Stimulated activated CD4-positive, alpha-beta T cell treated with anti-CD3 and anti-CD28 coated beads, Interleukin-2, amount 100 ng/mL, for 4 hours (primary cell): ENCODE results near the gene RAI1.
"Not testable (repeated sequence)": the region's sequence is repeated elsewhere in the genome, so short reads cannot be mapped to it uniquely, and the experiment has no call there.

ENCODE experiments used
- DNase-seq: peaks from one replicate; pipeline ENCODE4 v3.0.0-alpha.2; 2020; ENCODE audit warnings: low read depth

Gene RAI1

DNA sequence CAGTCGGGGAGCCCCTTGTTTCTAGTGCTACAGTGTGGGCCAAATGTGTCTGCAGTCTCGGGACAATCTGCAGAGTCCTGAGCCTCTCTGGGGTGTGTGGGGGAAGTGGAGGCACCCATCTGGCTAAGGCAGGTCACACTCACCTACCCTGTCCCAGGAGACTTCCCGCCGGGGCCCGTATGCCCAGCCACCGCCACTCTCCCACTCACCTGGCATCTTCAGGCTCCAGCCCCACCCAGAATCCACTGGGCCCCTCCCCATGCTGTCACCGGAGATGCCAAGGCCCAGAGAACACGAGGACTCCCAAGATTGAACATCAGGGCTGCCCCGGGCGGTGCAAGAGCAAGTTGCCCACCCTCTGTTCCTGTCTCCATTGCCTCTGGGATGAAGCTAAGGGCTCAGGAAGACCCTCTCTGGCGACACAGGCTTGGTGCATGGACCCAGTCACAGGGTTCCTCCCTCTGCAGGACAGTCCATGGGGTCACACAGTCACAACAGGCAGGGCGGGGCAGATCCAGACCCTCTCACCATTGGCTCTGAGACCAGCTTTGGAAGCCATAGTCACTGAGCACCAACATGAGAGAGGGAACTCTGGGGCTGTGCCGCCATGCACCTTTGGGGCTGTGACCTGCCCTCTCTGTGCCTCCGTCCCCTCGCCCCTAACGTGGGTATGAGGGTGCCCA, 117.5 kb downstream of the RAI1 start:
- no peak for DNase-seq

DNA sequence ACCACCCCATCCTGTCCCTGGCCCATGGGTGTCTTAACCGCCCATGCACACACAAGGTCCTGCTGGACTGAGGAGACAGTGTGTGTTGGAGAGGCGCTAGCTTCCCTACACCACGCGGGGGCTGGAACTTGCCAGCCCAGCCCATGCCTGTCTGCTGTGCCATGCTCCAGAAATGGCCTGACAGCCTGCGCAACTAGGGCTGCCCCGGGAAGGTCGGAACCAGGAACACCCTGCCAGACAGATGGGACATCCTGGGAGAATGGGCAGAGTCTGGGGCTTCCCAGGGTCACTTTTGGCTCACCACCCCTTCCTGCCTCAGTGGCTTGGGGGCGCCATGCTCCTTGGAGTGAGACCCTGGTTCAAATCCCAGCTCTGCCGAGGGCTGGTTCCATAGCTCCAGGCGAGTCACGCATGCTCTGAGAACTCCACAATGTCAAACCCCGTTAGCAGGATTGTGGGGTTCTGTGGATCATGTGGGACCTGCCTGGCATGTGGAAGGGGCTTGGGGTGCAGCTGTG, 119.3 kb downstream of the RAI1 start:
- DNase-seq, result no peak

DNA sequence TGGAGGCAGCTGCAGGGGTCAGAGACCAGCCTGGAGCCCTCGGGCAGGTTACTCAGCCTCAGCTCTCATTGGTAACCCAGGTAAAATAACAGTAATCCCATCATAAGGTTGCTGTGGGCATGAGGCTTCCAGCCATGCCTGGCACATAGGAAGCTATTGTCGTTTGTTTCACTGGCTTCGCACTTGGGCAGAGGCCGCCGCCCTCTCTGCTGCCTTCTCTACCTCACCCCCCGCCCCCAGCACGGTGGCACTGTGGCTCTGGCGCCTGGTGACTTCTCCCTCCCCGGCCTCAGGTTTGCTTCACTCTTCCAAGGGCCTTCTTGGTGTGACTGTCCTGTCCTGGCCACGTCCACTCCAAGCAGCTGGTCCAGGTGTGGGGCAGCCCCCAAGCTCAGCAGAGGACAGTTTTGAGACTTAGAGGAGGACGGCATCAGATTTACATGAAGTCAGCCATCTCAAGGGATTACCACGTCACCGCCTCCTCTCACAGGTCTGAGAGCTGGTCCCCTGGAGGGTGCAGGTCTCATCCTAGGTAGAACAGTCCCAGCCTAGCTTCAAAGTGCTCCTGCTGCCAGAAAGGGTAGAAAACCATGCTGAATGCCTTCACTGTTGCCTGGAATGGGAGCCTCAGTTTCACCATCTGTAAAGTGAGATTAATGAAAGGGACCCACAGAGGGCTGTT, 120.7 kb downstream of the RAI1 start:
- no peak for DNase-seq

DNA sequence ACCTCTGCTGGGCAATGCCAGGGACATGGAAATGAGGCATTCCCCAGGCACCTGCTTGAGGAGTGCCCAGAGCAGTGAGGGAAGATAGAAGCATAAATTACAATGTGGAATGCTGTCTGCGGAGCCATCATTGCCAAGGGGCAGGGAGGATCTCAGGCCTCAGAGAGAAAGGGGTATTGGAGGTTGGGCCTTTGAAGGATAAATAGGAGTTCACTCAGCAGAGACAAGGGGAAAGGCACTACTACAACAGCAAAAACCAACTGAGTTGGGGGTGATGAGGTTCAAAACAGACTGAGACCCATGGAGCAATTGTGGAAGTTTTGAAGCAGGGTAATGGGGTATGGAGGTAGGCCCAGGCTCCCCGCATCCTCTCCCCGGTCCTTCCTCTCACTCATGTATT, 122.7 kb downstream of the RAI1 start:
- no peak for DNase-seq

DNA sequence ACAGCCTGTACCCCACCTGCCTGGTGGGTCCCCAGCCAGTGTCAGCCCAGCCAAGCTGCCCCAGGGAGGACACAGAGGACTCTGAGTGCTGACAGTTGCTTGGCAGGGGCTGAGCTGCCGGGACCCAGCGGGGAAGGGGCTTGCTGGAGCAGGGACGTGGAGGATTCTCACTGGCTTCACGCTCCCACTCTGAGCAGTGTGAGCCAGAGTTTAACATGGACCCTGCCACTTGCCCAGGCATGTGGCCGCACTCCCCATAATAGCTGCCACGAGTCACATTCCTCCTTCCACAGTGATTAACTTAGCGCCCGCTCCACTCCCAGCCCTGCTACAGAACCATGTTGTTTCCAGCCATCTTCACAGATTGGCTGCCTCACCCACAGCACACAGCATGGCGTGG, 124.3 kb downstream of the RAI1 start:
- DNase-seq, result no peak

DNA sequence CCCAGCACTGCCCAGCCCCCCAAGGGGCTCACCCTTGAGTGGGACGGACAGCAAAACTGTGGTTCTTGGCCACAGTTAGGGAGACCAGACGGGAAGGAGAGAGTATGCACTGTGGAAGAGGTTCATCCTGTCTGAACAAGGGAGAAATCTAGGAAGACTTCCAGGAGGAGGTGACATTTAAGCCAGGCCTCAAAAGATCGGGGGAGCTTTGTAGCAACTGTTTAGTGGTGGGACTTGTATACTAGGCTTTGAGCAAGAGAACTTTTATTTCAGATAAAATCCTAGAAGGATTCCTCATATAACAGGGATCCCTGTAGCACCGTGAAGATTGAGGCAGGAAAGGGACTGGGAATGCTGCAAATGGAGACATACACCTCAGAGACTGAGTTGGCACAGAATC, 124.8 kb downstream of the RAI1 start:
- DNase-seq, result no peak

DNA sequence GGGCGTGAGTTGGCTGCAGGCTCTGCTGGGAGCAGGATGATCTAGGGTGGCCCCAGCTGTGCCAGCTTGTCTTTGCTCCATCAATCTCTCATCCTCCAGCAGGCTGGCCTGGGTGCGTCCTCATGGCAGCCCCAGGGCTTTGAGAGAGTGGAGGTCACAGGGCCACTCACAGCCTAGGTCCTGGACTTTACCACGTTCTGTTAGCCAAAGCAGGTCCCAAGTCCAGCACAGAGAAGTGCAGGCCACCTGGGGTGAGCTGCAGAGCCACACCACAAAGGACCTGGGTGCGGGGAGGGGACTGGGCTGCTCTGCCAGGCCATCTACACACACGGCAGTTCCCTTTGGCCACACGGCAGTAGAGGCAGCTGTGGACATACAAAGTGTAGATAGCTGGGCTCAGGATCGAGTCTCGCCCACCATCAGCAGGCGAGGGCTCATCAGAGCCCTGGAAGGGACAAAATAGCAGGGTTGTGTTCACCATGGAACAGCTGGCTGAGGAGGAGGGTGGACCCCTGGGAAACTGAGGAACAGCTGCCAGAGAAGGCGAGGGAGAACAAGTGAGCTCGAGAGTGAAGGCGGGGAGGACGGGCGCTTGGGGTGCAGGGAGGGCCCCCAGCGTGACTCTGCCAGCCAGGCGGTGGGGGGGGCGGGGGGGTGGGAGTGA, 125.5 kb downstream of the RAI1 start:
- no peak for DNase-seq

DNA sequence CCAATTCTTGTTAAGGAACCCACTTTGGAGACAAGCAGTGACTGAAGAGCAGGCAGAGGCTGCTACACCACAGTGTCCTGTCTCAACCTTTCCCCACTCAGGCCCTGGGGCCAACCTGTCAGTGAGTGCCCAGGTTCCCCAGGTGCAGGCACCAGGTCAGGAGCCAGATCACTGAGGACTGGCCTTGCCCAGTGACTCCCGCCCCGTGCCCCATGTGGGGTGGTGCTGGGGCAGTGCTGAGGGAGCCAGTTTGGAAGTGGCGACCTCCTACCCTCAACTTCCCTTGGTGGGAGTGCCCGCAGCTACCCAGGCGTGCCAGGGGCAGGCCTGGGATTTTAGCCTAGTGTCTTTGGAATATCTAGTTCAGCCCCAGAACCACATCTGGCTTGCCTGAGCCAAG, 126.2 kb downstream of the RAI1 start:
- no peak for DNase-seq

DNA sequence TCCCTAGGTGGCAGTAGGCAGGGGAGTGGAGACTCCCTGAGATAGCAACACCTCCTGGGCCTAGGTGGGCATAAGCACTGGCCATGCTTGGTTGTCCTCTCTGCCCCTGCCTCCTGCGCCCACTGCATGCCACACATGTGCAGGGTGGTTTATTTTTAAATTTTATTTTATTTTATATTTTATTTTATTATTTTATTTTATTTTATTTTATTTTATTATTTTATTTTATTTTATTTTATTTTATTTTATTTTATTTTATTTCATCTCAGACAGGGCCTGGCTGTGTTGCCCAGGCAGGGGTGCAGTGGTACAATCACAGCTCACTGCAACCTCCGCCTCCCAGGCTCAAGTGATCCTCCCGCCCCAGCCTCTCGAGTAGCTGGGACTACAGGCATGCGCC, 126.9 kb downstream of the RAI1 start:
- not testable (repeated sequence) for DNase-seq

DNA sequence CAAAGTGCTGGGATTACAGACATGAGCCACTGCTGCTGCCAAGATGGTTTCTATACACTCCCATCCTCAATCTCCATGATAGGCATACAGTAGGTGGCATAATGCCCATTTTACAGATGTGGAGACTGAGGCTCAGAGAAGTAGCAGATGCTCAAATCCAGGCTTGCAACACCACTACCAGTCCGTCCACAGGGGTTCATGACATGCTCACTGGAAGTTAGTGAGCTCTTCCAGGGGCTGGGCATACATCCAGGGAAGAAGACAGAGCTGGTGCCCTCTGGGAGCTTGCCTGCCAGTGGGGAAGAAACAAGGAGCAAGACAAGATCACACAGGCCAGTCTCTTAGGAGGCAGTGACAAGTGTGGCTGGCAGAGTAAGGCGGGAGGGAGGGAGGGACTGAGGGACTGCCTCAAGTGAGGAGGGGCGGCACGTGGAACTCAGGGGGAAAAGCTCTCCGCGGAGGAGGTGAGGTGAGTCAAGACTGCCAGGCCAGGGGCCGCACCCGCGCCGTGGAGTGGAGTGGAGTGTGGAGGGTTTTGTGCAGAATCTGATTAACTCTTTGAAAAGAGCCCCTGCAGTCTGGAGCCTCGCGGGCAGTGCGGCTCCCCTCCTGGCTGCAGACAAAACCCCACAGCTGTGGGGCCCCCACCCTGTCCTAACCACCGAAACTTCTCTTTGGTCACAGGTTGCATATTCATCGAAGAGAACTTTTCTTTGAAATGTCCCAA, 127.6 kb downstream of the RAI1 start:
- no peak for DNase-seq

DNA sequence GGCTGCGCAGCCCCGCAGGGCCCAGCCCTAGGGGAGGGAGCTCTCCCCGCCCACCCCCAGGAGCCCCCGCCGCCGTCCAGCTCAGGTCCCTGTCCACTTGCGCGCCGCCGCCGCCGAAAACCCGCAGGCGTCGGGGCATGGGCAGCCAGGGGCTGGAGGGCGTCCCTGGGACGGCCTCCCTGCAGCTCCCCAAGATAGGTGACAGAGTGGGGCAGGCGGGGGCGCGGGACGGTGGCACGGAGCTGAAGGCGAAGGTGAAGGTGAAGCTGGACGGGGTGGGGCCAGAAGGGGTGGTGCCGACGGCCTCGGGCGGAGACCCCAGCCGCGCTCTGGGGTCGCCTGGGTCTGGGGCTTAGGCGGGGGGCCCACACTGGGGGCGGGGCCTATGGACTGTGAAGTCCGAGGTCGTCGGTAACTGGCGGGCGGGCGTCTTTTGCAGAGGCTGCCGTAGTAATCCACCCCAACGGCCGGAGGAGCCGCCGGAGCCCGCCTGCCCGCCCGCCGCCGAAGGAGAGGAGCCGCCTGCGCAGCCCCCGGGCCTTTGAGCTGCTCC, 128.3 kb downstream of the RAI1 start:
- DNase-seq, result no peak

DNA sequence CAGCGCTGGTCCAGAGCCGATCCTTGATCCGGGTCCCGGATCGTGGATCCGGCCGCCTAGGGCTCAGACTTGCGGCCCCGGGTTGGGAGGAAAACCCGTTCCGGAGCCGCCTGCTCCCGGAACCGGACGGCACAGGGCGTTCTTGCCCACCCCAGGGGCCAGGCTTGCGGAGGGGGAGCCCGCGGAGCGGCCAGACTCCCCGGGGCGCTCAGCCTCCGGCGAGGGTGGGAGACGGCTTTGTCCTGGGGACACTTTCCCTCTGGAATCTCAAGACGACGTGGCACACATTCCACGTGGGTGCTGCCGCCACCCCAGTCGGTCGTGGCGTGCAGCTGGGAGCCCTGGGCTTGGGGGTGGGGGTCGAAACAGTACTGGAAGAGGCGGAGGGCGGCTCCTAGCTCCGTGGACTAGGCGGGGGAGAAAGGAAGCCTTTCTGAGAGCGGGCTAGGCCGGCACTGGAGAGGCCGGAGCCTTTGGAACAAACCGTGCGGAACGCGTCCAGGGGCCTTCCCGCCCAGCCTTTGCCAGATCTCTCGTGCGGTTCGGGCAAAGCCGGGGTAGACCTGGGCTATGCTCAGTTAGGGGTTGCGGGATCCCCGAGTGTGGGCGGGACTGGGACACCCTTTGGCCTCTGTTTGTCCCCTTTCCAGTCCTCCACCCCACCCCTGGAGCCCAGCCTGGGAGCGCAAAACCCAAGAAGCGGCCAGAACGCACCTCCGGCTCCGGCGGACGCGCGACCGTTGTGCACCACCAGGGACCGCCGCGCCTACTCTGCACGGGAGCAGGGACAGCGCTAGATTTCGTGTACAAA, 129.0 kb downstream of the RAI1 start:
- DNase-seq, result no peak

DNA sequence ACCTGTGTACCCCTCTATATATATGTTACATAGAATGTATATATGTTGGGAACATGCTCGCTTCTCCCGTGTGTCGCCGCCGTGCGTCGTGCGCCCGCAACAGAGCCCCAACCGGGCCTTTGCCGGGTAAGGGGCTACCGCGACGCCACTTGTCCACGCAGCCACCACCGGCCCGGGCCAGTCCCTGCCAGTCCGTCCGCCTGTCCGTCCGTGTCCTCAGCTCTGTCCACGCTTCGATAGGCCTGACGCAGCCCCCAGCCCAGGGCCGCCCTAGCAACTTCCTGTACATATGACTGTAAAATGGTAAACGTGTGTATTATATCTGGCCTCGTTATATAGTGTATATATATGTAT, 129.6 kb downstream of the RAI1 start:
- no peak for DNase-seq

DNA sequence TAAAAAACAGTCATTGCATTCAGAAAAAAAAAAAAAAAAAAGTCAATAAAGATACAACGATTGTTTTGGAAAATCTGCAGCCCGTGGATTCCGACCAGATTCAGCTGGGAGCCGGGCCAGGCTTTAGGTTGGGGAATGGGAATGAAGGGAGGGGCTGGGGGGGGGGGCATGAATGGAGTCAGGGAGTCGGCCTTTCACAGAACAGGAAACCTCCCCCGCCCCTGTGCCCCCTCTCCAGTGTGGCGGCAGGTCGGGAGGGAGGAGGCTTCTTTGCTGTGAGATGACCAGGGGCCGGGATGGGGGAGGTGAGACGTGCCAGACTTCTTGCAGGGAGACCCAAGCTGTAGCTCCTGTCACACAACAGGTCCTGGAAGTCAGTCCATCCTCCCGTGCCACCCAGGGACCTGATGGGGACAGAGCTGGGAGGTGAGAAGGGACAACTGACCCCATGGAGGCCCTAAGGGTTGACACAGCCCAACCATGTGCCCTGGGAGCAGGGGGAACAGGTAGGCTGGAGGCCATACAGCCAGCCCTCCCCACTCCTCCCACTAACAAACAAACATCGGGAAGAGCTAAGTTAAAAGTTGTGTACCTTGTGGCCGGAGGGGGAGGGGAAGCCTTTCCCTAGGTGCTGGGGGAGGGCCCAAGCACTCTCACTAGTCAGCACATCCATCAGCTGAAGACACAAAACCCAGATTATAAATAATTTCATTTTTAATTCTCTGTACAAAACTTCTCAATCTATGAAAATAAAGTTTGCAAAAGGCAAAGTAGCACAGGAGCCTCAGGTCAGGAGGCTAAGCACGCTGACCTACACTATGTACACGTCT, 130.3 kb downstream of the RAI1 start:
- no peak for DNase-seq

DNA sequence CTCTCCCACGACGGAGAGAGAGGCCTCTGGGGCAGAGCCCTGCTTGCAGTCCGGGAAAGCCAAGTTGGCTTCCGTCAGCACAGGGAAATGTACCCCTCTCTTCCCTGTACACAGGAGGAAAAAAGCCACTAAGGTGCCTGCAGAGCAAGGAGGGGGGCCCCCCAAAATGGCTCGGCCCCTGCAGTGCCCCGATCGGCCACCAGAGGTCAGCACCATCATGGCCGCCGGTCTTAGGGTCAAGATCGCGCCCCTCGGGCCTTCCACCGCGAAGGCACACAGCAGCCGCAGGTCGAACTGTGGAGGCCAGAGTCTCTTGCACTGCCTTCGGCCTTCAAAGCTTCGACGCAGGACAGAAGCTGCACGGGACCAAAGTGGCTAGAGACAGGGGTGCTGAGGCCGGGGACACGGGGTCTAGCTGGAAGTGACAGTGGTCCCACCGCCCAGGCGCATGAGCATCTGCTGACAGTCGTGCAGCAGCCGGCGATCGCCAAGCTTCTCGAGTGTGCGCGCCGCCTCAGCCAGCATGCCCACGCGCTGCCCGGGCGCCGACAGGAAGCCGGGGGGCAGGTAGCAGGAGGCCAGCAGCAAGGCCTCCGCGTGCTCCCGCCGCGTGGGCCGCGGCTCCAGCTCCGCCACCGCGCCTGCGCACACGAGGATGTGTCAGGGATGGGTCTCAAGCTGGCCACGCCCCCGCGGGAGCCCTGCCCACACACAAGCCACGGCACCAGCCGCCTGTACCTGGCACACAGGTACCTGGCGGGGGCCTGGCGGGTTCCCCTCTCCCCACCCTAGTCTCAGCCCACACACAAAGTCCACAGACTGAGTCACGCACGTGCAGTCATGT, 131.2 kb downstream of the RAI1 start:
- DNase-seq, result peak; percentile 47

DNA sequence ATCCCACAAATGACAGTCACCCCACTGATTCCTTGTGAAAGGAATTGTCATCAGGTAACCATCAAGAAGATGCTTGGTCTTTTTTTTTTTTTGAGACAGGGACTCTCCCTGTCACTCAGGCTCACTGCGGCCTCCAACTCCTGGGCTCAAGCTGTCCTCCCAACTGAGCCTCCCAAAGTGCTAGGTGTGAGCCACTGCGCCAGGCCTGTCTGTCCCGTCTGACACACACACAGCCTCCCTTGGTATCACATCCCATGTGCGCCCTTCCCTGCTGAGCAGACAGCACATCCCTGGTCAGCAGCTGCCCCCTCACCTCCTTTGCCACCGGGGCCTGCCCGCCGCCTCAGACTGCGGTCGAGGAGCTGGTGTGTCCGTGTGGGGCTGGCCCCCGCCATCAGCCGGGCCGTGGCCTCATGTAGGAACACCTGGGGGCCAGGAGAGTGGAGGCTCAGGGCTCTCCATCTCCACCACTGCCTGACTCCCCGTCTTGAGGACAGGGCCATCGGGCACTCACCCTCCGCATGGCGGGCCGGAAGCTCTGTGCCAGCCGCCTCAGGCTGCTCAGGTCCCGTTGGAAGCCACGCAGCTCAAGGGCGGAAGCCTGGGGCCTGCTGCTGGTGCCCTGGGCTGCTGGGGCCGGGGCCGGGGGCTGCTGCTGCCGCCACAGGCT, 131.9 kb downstream of the RAI1 start:
- no peak for DNase-seq

DNA sequence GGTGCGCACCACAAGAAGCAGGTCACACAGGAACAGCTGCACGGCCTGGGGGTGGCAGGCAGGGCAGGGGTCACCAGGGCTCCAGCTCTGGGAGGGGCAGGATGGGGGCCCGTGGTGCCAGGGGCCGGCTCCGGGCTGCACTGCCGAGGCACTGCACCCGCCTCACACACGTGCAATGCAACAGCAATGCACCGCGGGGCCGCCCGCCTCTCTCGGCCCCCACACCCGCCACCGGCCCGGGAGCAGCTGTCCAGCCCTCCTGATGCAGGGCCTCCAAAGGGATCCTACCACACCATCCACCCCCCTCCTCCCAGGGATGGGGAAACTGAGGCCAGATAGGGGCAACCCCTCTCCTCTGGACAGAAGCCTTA, 132.5 kb downstream of the RAI1 start:
- DNase-seq, result no peak

DNA sequence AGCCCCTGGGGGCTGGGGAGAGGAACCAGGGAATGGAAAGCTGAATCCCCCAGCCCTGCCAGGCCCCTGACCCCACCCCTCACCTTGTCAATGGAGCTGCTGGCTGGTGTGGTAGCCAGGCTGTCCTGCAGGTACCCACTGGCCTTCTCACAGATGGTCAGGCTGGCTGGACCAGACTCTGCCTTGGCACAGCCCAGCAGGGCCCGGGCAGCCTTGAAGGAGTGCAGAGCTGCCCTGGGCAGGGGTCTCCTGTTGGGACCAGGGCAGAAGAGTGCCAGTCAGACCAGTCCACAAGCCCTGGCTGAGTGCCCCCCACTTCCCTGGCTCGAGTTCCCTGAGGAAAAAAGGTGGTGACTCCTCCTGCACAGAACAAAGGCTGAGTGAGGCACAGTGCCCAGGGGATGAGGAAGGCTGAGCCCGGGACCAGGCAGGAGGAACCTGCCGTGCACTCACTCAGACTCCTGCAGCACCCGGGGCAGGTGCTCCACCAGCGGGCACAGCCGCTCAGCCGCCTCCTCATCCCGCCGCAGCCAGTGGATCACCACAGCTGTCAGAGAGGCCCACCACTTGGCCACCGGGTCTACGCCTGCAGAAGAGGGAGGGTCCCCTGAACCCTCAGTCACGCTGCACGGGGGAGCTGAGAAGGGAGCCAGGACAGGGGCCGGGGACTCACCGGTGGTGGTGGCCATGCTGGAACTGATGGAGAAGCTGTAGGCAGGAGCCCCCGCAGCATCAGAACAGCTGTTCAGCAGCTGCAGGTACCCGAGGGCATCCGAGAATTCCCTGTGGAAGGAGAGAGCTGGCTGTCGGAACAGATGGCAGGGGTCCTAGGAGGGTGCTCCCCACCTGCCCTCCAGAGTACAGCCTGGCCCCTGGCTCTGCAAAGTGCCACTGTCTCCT, 133.2 kb downstream of the RAI1 start:
- no peak for DNase-seq
